ENCODE data around the gene ZNF835.
"Not testable (repeated sequence)": the region's sequence is repeated elsewhere in the genome, so short reads cannot be mapped to it uniquely, and the experiment has no call there.

ZNF835 gene

DNA sequence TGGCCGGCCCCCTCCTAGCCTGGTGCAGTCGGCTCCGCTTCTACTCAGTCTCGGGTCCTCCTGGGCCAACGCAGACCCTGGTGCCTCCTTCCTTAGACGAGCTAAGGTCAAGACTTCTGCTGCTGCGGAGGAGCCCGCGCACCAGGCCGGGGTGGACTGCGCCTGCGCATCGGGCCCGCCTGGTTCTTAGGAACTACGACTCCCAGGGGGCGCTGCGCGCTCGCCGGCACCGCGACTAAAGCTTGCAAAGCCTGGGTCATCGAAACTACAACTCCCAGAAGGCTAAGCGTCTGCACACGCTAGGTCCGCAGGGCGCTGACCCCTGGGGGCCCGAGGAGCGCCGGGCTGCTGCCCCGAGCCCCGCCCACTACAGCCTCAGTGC, at the start of gene ZNF835:
Gene ZNF835 (minus strand): TSS at position 145 of the 382 bp plus-strand sequence. CDS start 6,559 bp downstream, outside the sequence.
- peak; percentile 51 to 66 for DNase-seq (ENCODE audit: low read depth in 2 of 2)

DNA sequence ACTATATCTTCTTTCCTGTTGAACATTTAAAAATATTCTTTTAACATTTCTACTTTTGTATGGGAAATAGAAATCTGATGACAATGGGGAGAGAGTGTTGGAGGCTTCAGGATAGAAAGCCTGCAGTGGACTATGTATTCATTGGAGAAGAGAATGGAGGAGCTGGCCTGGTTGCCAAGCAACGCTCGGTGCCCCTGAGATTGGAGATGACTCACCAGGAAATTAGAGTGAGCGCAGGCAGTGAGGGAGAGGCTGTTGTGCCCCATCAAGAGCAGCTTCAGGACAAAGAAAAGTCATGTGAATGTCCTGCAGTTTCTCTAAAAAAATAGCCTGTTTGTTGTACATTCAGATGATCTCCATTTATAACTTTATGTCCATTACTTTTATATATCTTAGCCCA, 48.7 kb upstream of the ZNF835 start:
- DNase-seq (ENCODE audit: low read depth in 2 of 2) = no peak

DNA sequence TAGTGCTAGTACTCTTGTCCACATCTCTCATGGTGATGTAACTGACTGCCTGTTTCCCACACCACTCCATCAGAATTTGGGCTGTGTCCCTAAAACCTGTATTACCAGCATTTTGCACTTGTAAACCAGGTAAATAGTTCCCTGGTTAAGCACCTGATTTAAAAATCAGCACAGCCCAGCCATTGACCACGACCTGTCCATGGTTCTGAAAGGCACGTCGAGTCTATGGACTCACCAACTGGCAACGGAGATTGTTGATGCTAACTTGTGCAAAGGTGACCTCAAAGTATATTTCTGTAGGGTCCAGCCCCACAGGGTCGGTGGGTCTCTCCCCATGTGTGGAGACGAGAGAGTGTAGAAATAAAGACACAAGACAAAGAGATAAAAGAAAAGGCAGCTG, 46.7 kb upstream of the ZNF835 start:
- DNase-seq (ENCODE audit: low read depth in 2 of 2) = no peak

DNA sequence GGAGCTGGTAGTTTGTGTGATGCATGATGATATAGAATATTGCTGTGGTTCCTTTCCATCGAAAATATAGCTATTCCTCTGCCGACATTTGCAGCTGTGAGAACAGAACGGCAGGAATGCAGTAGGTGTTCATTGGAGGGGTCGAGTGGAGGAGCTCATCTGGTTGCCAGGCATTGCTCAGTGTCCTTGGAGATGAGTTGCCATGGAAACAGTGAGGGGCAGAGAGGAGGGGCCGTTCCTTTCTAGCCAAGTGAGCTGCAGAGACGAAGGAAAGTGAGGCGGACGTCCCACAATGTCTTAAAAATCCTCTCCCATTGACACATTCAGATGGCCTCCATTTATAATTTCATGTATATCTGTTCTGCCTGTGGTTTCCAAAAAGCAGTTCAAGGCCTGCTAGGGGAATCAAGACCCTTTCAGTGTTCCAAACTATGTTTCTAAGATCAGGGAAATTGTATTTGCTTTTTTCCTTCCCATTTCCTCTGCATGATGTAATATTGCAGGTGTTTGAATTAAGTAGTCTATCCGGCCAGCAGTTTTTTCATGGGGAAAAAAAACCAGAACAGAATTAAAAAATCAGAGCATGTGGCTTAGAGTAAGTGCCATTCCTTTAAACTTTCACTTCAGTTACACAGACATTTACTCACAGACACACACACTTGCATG, 41.2 kb upstream of the ZNF835 start:
- no peak for DNase-seq (ENCODE audit: low read depth in 2 of 2)

DNA sequence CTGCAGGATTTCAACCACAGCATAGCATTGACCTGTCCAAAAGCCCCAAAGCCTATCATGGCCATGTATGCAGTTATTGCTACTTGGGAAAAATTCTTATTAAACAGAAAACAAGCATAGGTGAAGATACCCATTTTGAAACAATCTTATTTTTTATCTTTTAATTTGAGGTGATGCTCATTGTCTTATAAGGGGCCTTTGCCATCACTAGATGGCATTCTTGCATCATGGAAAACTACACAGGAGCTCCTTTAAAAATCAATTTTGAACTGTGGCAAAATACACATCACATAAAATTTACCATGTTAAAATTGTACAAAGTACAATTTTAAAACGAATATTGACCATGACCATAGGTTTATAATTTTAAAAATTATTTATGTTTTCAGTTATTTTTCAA, 38.9 kb upstream of the ZNF835 start:
- DNase-seq (ENCODE audit: low read depth in 2 of 2) = no peak

GRCh38 chr19:56707821-56708220, 36.3 kb upstream of the ZNF835 start:
- no peak for DNase-seq (ENCODE audit: low read depth in 2 of 2)

- DNase-seq (ENCODE audit: low read depth in 2 of 2) = no peak
Measured at GRCh38 chr19:56705939-56706338, 34.4 kb upstream of the ZNF835 start.

GRCh38 chr19:56701895-56702294, 30.3 kb upstream of the ZNF835 start:
- no peak for DNase-seq (ENCODE audit: low read depth in 2 of 2)

- no peak for DNase-seq (ENCODE audit: low read depth in 2 of 2)
Measured at GRCh38 chr19:56699552-56699951, 28.0 kb upstream of the ZNF835 start.

DNA sequence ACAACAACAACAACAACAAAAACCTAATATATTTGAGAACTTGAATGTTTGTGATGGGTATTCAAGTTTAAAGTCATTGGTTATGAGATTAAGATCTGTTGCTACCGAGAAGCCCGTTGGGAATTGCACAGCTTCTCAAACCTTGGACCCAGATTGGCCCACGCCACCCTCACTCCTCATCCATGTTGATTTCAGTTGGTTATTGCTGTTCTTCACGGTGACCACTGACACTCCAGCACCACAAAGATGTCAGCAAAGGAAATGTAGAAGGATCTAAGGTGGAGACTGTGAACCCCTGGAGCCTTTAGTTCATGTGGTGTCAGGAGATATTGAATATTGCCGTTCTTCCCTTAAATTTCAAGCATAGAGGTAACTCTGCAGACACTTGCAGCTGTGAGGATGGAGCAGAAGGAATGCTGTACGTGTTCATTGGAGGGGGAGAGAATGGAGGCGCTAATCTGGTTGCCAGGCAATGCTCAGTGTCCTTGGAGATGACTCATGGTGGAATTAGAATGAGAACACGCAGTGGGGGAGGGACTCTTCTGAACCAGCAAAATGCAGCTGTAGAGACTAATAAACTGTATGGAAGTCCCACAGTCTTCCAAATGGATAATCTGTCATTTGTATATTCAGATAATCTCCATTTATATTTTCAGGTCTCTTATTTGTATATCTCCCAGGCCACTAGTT, 20.8 kb upstream of the ZNF835 start:
- no peak for DNase-seq (ENCODE audit: low read depth in 2 of 2)

GRCh38 chr19:56690670-56691069, 19.1 kb upstream of the ZNF835 start:
- no peak for DNase-seq (ENCODE audit: low read depth in 2 of 2)

- no peak for DNase-seq (ENCODE audit: low read depth in 2 of 2)
Measured at GRCh38 chr19:56689198-56689597, 17.6 kb upstream of the ZNF835 start.

DNA sequence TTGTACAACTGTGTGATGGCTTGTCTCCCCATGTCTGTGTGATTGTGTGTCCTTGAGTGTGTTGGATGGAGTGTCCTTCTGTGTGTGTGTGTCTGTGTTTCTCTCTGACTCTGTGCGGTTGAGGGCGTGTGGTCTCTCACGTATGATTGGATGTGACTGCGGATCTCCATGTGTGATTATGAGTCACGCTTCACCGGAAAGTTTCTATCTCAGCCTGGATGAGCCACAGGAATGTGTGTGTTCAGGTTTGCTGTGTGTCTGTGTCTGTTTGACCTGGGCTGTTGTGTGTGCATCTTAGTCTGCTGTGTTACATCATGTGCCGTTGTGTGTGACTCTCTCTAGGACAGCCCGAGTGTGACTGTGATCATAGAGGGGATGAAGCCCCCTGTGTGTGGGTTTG, 15.5 kb upstream of the ZNF835 start:
- DNase-seq (ENCODE audit: low read depth in 2 of 2) = no peak

GRCh38 chr19:56683116-56683515, 11.6 kb upstream of the ZNF835 start:
- no peak for DNase-seq (ENCODE audit: low read depth in 2 of 2)

- DNase-seq (ENCODE audit: low read depth in 2 of 2) = no peak
Measured at GRCh38 chr19:56681702-56682101, 10.1 kb upstream of the ZNF835 start.

DNA sequence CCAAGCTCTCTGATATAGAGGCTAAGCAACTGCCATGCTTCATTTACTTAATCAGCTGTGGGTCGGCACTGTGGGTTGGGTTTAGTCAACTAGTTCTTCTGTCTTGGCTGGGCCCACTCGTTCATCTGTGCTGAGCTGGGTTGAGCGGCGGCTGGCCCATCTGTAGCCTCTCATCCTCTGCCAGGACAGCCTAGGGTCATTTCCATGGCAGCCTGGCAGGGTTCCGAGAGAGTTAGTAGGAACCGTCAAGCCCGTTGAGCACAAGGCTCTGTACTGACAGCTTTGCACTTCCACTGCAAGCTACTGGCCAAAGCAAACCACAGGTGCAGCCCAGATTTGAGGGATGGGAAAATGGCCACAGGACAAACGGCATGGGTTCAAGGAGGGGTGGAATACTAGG, 6.6 kb upstream of the ZNF835 start:
- DNase-seq (ENCODE audit: low read depth in 2 of 2) = no peak

- DNase-seq (ENCODE audit: low read depth in 2 of 2) = not testable (repeated sequence)
Measured at GRCh38 chr19:56672610-56673009, 1.1 kb upstream of the ZNF835 start.

- DNase-seq (ENCODE audit: low read depth in 2 of 2) = no peak
Measured at GRCh38 chr19:56670961-56671612, 470 bp downstream of the ZNF835 start.

DNA sequence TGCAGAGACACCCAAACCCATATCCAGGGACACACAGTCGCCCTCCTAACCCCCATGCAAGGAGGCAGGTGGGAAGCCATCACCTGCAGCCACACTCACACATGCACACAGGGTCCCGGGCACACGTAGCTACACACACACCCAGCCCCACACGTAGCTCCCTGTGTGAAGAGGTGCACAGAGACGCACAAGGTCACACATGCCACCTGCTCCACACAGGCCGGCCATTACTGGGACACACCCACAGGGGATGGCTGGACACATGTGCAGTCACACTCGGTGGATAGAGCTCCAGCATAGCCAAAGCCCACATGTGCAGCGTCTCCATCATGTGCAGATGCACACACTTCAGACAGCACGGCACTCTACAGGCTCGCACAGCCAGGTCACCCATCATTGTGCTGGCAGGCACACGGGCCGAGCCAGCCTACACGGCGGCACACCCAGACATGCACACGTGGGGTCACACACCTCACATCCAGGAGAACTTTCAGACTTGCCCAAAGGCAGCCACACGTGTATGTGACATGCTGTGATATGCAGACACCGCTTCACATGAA, 1.1 kb downstream of the ZNF835 start:
- DNase-seq (ENCODE audit: low read depth in 2 of 2) = no peak

DNA sequence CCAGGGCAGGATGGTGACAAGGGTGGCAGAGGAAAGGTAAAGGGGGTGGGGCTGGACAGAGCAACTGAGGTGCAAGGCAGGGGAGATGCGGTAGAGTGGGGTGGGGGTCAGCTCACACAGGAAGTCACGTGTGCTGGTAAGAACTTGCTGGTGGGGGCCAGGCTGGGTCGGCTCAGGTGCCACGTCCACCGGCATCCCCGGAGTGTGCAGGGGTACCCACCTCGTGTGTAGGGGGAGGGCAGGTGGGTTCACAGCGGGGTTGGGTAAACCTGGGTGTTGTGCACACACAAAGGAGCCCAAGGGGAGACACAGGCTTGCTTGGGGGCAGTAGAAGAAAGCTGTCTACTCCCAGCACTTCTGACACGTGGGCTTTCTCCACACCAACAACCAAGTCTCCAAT, 2.9 kb downstream of the ZNF835 start:
- DNase-seq (ENCODE audit: low read depth in 2 of 2) = no peak

GRCh38 chr19:56667311-56667870, 4.2 kb downstream of the ZNF835 start:
- no peak for DNase-seq (ENCODE audit: low read depth in 2 of 2)

DNA sequence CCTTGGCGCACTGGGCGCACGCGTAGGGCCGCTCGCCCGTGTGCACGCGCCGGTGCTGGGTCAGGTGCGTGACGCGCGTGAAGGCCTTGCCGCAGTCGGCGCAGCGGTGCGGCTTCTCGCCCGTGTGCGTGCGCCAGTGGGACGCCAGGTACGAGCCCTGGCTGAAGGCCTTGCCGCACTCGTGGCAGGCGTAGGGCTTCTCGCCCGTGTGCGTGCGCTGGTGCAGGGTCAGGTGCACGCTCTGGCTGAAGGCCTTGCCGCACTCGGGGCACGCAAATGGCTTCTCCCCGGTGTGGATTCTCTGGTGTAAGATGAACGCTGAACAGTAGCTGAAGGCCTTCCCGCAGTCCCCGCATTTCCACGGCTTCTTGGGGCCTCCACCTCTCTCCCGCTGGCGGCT, 7.0 kb downstream of the ZNF835 start:
- no peak for DNase-seq (ENCODE audit: low read depth in 2 of 2)
